ENCODE results near the gene EXD3.

EXD3 gene

GRCh38 chr9:137461316-137461662 lies 38.3 kb upstream of the EXD3 start:
- no peak overlapping the region for H3K4me3 ChIP-seq (replicated peaks; ENCODE audit: low read depth, low read length)
- DNase-seq (ENCODE audit: low read depth) = no peak

GRCh38 chr9:137460363-137461315 lies 37.7 kb upstream of the EXD3 start:
- no peak overlapping the region for H3K4me3 ChIP-seq (replicated peaks; ENCODE audit: low read depth, low read length)
- no peak for TF ChIP-seq CTCF (IDR thresholded peaks at IDR 0.05; ENCODE audit: low read length, missing control alignments)
- DNase-seq (ENCODE audit: low read depth) = no peak

More at GRCh38 chr9:137461316-137461662, 38.3 kb upstream of the EXD3 start:
- TF ChIP-seq CTCF (IDR thresholded peaks at IDR 0.05; ENCODE audit: low read length, missing control alignments) = no peak

- TF ChIP-seq CTCF (IDR thresholded peaks at IDR 0.05; ENCODE audit: low read length, missing control alignments) = no peak
- DNase-seq (ENCODE audit: low read depth) = no peak
- peak overlapping the region; percentile 36 for H3K4me3 ChIP-seq (replicated peaks; ENCODE audit: low read depth, low read length)
These were observed 36.8 kb upstream of the EXD3 start for GRCh38 chr9:137459601-137460362.

- H3K4me3 ChIP-seq (replicated peaks; ENCODE audit: low read depth, low read length) = peak within 1 kb of the TSS; percentile 68
- DNase-seq (ENCODE audit: low read depth) = peak; percentile 90
- TF ChIP-seq CTCF (IDR thresholded peaks at IDR 0.05; ENCODE audit: low read length, missing control alignments) = no peak
These were observed 36.2 kb upstream of the EXD3 start, which contains the start of gene NSMF for GRCh38 chr9:137459152-137459600. TSS of gene NSMF (minus strand) at chr9:137459334. CDS start at chr9:137459102, 232 bp downstream.

- H3K4me3 ChIP-seq (replicated peaks; ENCODE audit: low read depth, low read length) = peak overlapping the region; percentile 68
- DNase-seq (ENCODE audit: low read depth) = no peak
- TF ChIP-seq CTCF (IDR thresholded peaks at IDR 0.05; ENCODE audit: low read length, missing control alignments) = no peak
These were observed 35.5 kb upstream of the EXD3 start for GRCh38 chr9:137458194-137459151.

Data from fibroblast of pulmonary artery (primary cell).